Sciatic nerve (tissue), 2 donors: Measurements from ENCODE around the gene CERS1. TPM values are rescaled to one million over a fixed set of nuclear protein-coding genes. Genes with fewer than 3 reads are reported as not detected.

Experiments used
- ATAC-seq: fragments of 200-7000 bp; cut with Tn5 transposase; one replicate; pipeline ENCODE4 v1.9.1; 2020; ENCODE audit warnings: mild to moderate bottlenecking, moderate library complexity
- DNase-seq: peaks from one replicate; pipeline ENCODE4 v3.0.0-alpha.2; 2020; ENCODE audit warnings: low spot score
- intact Hi-C: fragments of 100-400 bp; cut with DNase I; formaldehyde crosslinking; loops from one replicate; pipeline ENCODE4 v1.14.2; 2022
- total RNA-seq: library from RNA; stranded (reverse); fragmentation: NEBNext Ultra II Directional; extraction: Animal tissue kit (Norgen Biotek cat#: 25700); gene quantifications from one replicate; pipeline ENCODE4 v1.2.1, GENCODE V29; 2021
- donor health status: DM: no; HTN: no; CAD: no.
- donor health status: DM: no; HTN: no; CAD: no.

The CERS1 gene
- total RNA-seq, 1 donor from 2014 or later, result 19.7 TPM

GRCh38 chr19:18901491-18901890, 5.5 kb upstream of the CERS1 start:
- ATAC-seq (no peak), DNase-seq (no peak)
- intact Hi-C loops, result loop anchor here (10.0 kb wide), 1 partner anchor 83 kb away; no protein-coding TSS in a partner anchor

DNA sequence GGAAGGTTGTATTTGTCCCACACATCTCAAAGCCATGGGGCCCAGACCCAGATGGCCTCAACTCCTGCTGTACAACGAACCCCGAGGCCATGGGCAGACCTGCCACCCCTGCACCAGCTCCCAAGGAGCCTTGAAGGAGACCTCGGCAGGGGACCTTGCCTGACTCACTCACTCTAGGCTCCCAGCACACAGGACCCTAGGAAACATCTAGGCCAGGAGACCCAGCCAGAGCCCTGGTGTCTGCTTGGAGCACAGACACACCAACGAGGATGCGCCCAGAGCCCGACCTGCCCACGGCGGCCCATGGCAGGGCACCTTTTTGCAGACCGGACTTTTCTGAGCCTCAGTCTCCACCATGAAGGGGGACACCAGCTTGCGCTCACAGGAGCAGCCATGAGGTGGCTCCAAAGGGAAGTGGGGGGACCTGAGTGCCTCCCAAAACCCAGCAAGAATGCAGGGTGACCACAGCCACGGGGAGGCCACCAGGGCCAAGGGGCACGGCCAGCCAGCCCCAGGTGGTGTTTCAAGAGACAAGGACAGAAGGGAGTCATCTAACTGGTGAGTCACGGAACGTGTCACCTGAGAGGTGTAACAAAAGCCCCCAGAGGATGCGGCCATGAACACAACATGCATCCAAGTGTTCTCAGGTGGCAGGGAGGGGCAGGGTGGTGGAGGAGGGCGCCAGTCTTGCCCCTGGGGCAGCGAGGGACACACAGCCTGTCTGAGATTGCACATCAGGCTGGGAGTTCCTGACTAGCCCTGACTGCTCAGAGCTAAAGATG, 4.9 kb upstream of the CERS1 start:
- DNase-seq, result no peak
- intact Hi-C loops, result loop anchor here (10.0 kb wide), 1 partner anchor 84 kb away; no protein-coding TSS in a partner anchor
- no peak for ATAC-seq

DNA sequence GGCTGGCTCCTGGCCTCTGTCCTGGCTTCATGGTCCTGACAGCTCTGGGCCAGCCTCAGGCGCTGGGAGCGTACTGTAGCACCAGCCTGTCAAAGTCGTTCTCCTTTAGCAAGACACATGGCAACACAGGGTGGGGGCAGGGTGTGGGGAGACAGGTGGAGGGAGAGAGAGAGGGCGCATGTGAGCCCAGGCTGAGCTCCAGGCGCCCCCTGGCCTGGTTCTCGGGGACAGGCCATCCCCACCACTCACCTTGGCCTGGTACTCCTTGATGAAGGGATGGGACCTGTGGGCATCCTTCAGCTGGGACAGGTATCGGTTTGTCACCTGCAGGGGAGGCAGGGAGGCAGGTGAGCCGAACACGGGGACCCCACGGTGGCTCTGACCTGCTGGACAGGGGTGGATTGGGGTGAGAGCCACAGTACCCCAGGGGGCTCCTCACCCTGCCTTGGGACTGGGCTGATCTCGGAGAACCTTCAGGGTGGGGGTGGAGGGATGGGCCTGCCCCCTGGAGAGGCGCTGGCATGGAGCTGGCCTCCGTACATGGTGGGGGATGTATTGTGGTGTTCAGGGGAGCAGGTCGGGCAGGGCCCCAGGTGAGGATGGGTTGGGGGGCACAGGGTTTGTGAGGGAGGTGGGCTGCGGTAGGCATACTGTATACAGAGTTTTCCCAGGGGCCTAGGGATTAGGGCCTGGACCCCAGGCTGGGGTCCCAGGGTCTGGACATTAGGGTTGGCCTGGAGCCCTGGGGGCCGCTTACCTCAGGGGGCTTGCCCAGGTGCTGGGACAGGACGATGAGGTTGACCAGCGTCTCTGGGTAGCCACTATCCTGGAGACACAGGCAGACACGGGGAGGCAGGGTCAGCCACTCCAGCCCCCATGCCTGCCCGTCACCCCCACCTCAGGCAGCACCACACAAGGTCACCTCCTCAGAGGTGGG, 3.9 kb upstream of the CERS1 start:
- ATAC-seq (no peak), DNase-seq (no peak)
- intact Hi-C loops, result loop anchor here (10.0 kb wide), 1 partner anchor 85 kb away; no protein-coding TSS in a partner anchor

DNA sequence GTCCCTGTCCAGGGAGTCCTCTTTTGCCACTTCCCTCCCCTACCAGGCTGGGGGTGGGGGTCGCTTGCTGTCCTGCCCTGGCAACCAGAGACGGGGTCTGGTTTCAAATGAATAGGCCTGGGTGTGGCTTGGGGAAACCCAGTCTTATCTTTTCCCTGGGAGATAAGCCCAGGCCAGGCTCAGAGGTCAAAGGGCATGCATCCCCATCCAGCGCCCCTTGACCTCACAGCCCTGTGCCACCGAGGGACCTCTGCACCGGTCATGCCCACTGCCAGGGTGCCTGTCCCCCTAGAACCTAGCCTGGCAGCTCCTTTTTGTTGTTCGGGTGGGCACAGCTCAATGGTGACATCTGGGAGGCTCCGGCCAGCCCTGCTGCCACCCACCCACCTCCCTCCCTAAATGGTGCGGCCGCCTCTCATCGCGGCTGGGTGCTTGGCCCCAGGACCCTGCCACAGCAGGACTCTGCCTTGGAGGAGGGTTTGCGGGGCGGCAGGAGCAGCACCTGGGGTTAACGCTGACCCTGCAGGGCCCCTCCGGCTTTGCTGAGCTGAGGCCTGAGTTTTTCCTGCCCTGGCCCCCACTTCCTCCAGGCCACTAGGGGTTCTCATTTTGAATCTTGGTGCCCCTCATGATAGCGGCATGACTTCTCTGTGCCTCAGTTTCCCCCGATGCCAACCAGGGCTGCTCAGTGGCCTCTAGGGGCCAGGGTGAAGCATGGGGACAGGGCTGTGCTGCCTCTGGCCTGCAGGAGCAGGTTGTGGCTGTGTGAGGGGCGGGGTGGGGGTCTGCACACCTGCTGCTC, 2.9 kb upstream of the CERS1 start:
- intact Hi-C loops, result no loop called here

GRCh38 chr19:18898081-18898606, 2.2 kb upstream of the CERS1 start:
- intact Hi-C loops, result no loop called here
- no peak for DNase-seq
- ATAC-seq, result no peak

More for the DNA sequence above, 2.9 kb upstream of the CERS1 start:
- ATAC-seq (no peak), DNase-seq (no peak)

- DNase-seq (no peak), ATAC-seq (no peak)
- intact Hi-C loops, result no loop called here
Observed at GRCh38 chr19:18897094-18898029, 1.4 kb upstream of the CERS1 start.

- intact Hi-C loops, result no loop called here
- ATAC-seq, result no peak
- no peak for DNase-seq
Observed at GRCh38 chr19:18896421-18896841, 473 bp upstream of the CERS1 start.

GRCh38 chr19:18895038-18895823, 727 bp downstream of the CERS1 start:
- ATAC-seq (peak; percentile 45), DNase-seq (peak; percentile 77)
- intact Hi-C loops, result no loop called here

DNA sequence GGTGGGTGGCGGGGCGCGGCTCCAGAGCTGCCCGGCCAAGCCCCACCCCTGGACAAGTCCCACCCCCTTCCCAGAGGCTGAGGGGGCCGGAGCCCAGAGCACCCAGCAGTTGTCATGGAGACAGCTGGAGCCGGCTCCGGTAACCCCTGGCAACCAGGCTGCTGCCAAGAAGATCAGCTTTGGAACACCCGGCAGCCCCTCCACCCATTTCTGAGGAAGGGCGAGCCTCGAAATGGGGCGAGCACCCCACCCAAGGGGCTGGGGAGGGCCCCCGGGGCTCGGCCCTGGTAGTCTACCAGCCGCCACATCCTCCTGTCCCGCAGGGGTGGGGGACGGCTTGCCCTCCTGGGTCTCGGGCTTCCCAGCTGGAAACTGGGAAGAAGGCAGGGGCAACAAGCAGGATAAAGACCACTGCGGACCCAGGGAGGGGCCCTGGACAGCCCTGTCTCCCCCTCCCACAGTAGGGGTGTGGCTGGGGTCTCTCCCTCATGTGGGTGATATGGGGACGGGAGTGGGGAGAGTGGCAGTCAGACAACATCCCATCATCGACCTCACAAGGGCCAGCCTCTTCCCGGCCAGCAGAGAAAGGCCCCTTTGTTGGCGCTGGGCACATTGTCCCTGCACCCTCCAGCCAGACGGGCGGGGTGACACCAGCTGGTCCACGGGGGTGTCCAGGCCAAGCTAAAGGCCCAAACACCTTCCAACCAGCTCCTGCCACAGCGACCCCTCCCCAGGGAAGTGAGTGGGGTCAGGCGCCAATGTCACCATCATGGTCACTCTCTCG, 1.5 kb downstream of the CERS1 start:
- peak; percentile 79 for DNase-seq
- intact Hi-C loops, result no loop called here

DNA sequence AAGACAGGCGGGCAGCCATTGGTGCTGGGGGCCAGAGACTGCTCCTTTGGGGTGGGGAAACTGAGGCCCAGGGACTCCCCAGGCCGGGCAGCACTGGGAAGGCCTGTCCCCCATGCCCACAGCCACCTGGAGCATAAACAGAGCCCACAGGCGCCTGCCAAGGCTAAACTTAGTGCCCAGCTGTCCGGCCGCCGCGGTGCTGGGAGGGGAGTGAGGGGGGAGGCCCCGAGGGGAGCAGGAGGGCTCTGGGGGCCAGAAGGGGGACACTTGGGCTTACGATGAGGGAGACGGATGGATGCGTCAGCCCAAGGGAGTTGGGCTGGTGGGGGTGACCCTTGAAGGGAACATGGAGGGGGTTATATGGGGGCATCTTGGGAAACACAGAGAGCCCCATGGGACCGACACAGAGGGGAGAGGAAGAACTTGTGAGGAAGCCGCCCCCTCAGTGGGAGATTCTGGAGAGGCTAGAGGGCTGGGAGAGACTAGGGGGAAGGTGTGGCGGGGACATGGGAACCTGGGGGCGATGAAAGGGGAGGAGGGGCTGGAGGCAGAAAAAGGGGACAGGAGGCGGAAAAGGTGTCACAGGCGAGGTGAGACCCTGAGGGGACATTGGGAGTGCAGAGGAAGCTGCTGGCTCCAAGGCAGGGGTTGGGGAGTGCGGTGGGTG, 2.2 kb downstream of the CERS1 start:
- DNase-seq (no peak), ATAC-seq (no peak)
- intact Hi-C loops, result no loop called here

More for the DNA sequence above, 1.5 kb downstream of the CERS1 start:
- peak; percentile 73 for ATAC-seq

GRCh38 chr19:18889949-18890745, 5.8 kb downstream of the CERS1 start:
- DNase-seq (no peak), ATAC-seq (no peak)
- intact Hi-C loops, result no loop called here

GRCh38 chr19:18886972-18887371, 9.0 kb downstream of the CERS1 start:
- no peak for DNase-seq
- intact Hi-C loops, result no loop called here
- ATAC-seq, result no peak

DNA sequence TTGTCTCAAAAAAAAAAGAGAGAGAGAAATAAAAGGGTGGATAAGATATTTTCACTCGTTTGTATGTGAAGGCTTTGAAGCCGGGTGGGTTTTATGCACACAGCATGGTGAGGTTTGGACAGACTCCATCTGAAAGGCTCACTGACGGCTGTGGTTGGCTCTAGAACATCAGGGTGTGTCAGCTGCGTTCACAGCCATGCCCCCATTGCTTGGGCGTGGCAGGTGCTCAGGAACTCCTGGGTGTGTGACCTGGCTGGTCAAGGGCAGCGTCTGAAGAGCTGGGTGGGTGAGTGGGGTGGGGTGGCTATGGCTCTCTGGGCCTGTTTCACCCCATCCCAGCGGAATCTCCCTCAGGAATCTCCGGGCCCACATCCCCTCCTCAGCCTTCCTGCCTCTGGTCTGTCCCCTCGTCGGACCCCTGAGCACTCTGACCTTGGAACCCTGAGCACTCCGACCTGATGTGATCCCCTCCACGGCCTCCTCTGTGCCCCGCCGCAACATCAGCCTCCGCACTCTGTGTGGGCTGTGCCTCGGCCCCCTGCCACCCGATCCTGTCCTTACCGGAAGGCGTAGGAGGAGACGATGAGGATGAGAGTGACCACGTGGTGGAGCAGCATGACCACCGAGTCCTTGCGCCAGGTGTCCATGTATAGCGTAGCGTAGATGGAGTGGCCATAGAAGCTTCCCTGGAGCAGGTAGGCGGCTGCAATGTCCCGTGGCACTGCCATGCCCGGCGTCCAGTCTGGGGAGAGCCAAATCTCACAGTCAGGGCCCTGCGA, 12.2 kb downstream of the CERS1 start:
- DNase-seq (no peak), ATAC-seq (peak; percentile 42)

DNA sequence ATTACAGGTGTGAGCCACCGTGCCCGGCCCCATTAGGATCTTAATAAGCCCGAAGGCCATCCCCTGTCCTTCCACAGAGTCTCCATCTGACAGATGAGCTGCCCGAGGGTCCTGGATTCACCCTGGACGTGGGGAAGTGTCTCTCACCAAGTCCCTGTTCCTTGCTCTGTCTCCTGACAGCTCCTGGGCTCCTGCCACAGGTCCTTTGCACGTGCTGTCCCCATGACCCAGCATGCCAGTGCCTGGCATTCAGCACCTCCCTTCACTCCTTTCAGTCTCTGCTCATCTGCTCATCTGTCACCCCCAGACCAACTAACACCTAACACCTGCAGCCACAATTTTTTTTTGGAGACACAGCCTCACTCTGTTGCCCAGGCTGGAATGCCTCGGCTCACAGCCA, 14.5 kb downstream of the CERS1 start:
- DNase-seq (no peak), ATAC-seq (no peak)
- intact Hi-C loops, result no loop called here

More for the DNA sequence above, 12.2 kb downstream of the CERS1 start:
- intact Hi-C loops, result no loop called here
